ENCODE measurements around the gene FIGN. TPM values are rescaled to one million over a fixed set of nuclear protein-coding genes. Genes with fewer than 3 reads are reported as not detected.

The FIGN gene
- total and polyA plus RNA-seq, 2 donors from 2014 or later: 1.1 to 8.0 TPM

DNA sequence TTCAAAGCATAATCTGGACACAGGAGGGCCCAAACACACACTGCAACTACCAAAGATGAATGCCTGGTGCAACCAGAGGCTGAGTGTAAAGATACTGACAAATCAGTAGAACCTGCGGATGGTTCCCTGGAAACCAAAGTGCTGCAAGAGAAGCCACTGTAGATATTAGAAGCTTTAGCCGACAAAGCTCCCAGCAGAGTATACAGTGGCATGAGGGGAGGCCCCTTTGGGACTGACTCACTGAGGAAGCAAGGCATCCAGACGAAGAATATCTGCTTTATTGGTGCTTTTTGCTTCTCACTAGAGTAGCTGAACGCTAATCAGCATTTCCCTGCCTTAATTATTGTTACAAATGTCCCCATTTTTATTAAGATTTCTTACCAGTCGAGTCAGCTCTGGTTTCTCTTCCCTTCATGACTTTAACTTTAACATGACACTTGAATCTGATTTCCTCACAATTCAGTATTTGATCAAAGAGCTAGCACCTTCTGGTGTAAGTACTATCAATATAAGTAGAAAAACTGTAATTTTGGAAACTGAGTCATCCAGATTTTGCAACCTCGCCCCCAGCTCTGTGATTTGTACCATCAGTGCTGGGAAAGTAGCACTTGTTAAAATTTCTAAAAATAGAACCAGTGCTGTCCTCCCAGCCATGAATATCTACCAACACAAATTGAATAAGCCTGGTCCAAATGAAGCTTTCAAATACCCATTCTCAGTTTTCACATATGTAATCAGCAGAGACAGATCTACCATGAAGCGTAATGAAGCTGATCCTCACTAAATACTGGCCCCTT lies 34.2 kb downstream of the FIGN start:
- no peak overlapping the region for H3K4me3 ChIP-seq (ENCODE audit: low read length in 3 of 3)

DNA sequence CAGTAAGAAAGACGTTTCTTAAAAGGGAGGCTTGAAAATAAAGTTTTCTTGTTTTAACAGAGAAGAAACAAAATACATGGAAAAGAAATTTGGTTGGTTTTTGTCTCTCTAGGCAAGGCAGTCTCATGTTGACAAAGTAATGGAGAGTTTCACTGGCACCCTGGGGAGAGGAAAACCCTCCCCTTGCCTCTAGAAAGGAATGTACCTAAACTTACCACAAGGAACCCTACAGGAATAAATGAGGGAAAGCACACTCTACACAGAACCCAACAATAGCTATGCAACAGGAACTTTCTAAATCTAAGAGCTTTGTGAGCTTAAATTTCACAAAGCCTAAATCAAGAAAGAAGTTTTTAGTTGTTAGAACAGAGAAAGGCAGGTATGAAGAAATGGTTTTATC lies 37.0 kb downstream of the FIGN start:
- H3K27ac ChIP-seq (ENCODE audit: low read depth in 2 of 2, low read length in 2 of 2): no peak overlapping the region
- TF ChIP-seq, protein P1, sequence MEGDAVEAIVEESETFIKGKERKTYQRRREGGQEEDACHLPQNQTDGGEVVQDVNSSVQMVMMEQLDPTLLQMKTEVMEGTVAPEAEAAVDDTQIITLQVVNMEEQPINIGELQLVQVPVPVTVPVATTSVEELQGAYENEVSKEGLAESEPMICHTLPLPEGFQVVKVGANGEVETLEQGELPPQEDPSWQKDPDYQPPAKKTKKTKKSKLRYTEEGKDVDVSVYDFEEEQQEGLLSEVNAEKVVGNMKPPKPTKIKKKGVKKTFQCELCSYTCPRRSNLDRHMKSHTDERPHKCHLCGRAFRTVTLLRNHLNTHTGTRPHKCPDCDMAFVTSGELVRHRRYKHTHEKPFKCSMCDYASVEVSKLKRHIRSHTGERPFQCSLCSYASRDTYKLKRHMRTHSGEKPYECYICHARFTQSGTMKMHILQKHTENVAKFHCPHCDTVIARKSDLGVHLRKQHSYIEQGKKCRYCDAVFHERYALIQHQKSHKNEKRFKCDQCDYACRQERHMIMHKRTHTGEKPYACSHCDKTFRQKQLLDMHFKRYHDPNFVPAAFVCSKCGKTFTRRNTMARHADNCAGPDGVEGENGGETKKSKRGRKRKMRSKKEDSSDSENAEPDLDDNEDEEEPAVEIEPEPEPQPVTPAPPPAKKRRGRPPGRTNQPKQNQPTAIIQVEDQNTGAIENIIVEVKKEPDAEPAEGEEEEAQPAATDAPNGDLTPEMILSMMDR (IDR thresholded peaks at IDR 0.05; ENCODE audit: borderline replicate concordance, extremely low read depth, insufficient read depth): no peak

More for the DNA sequence above, 34.2 kb downstream of the FIGN start:
- intact Hi-C loops (cut with DNase I): no loop called here
- H3K9ac ChIP-seq (ENCODE audit: low read length in 3 of 3): no peak overlapping the region
- H3K36me3 ChIP-seq (ENCODE audit: control insufficient read depth in 2 of 3, insufficient read depth in 3 of 3, low read length in 3 of 3): no peaks in the 10 kb centered on the region
- no peak overlapping the region for H3K27ac ChIP-seq (ENCODE audit: low read depth in 2 of 2, low read length in 2 of 2)
- no peaks in the 10 kb centered on the region for H3K4me1 ChIP-seq (ENCODE audit: control insufficient read depth in 2 of 3, insufficient read depth in 2 of 3, low read depth in 1 of 3, low read length in 3 of 3)
- no peaks in the 10 kb centered on the region for H3K27me3 ChIP-seq (ENCODE audit: control insufficient read depth, insufficient read depth, low read length)
- TF ChIP-seq, protein P1 (IDR thresholded peaks at IDR 0.05; ENCODE audit: borderline replicate concordance, extremely low read depth, insufficient read depth): no peak
- DNase-seq (no peak), FAIRE-seq (no peak)
- H3K9me3 ChIP-seq (ENCODE audit: control insufficient read depth in 2 of 3, insufficient read depth in 1 of 3, low read length in 3 of 3): no peaks in the 10 kb centered on the region

DNA sequence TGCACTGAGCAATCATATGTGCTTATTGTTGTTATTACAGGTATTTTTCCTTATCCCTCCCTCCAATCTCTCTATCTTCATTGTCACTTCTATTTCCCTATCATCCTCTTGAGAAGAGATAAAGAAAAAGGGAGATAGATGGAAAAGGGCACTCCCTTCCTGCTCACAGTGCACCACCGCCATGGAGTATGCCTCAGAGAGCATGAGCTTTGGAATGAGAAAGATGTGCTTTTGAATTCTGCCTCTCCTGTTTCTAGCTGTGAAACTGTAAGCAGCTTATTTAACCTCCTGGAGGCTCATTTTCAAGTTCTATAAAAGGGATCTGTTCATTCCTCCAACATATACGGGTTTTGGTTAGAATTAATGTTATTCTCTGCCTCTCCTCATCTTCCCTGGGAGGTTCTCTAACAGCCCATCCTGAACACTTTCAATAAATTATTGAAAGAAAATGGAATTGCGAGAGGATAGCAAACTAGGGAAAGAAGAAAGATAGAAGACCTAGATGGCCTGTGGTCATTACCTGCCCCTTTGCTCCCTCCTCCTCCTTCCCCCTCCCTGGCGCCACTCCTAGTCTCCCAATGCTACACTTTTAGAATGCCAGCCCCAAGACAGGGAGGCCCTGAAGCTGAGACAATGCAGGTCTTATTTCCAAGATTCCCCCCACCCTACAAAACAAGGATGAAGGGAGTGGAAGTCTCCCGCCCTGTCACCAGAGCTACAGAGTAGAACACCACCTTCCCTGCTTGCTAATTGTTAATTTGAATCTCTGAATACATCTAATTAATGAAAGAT lies 37.8 kb downstream of the FIGN start:
- H3K9ac ChIP-seq (ENCODE audit: low read length in 3 of 3): no peak overlapping the region
- TF ChIP-seq, protein P1 (IDR thresholded peaks at IDR 0.05; ENCODE audit: borderline replicate concordance, extremely low read depth, insufficient read depth): no peak
- peaks cover 0 to 2% (median 0%) of the 10 kb centered on the region in 3 donors for H3K4me1 ChIP-seq (ENCODE audit: control insufficient read depth in 2 of 3, insufficient read depth in 2 of 3, low read depth in 1 of 3, low read length in 3 of 3)
- H3K27ac ChIP-seq (ENCODE audit: low read depth in 2 of 2, low read length in 2 of 2): no peak overlapping the region
- no peak overlapping the region for H3K4me3 ChIP-seq (ENCODE audit: low read length in 3 of 3)
- H3K36me3 ChIP-seq (ENCODE audit: control insufficient read depth in 2 of 3, insufficient read depth in 3 of 3, low read length in 3 of 3): no peaks in the 10 kb centered on the region
- no peak for FAIRE-seq
- no peaks in the 10 kb centered on the region for H3K9me3 ChIP-seq (ENCODE audit: control insufficient read depth in 2 of 3, insufficient read depth in 1 of 3, low read length in 3 of 3)
- no peak for DNase-seq
- intact Hi-C loops (cut with DNase I): no loop called here
- no peaks in the 10 kb centered on the region for H3K27me3 ChIP-seq (ENCODE audit: control insufficient read depth, insufficient read depth, low read length)

More for the DNA sequence above, 37.0 kb downstream of the FIGN start:
- Histone ChIP-seq H3K4me3 (ENCODE audit: low read length in 3 of 3) (no peak overlapping the region), H3K27me3 (ENCODE audit: control insufficient read depth, insufficient read depth, low read length) (no peaks in the 10 kb centered on the region), H3K4me1 (ENCODE audit: control insufficient read depth in 2 of 3, insufficient read depth in 2 of 3, low read depth in 1 of 3, low read length in 3 of 3) (no peaks in the 10 kb centered on the region), H3K36me3 (ENCODE audit: control insufficient read depth in 2 of 3, insufficient read depth in 3 of 3, low read length in 3 of 3) (no peaks in the 10 kb centered on the region), H3K9me3 (ENCODE audit: control insufficient read depth in 2 of 3, insufficient read depth in 1 of 3, low read length in 3 of 3) (no peaks in the 10 kb centered on the region), H3K9ac (ENCODE audit: low read length in 3 of 3) (no peak overlapping the region)
- no peak for DNase-seq
- FAIRE-seq: no peak
- intact Hi-C loops (cut with DNase I): no loop called here

Data from kidney (tissue), 14 donors.